Loucy (cell line): ENCODE measurements around the gene ASTN2.

Experiments
- H2AFZ ChIP-seq: fragments of 200-600 bp; sonication (generic); 2 replicates; pipeline ENCODE4 v1.6.0; 2016; ENCODE audit warnings: antibody characterized with exemption, mild to moderate bottlenecking, low read length, moderate library complexity
- H3F3A ChIP-seq: fragments of 200-600 bp; 2 replicates; pipeline ENCODE4 v1.6.0; 2016; ENCODE audit warnings: antibody characterized with exemption, low read depth, mild to moderate bottlenecking
- H3K27me3 ChIP-seq: fragments of 200-600 bp; sonication (generic); 2 replicates; pipeline ENCODE4 v1.6.1; 2014; ENCODE audit warnings: low read length, mild to moderate bottlenecking; ENCODE audit not compliant: insufficient read depth, poor library complexity, severe bottlenecking
- H3K36me3 ChIP-seq: fragments of 200-600 bp; sonication (generic); 2 replicates; pipeline ENCODE4 v1.6.1; 2016; ENCODE audit warnings: low read length; ENCODE audit not compliant: insufficient read depth
- H3K4me1 ChIP-seq: fragments of 200-600 bp; sonication (generic); 2 replicates; pipeline ENCODE4 v1.5.1; 2014; ENCODE audit warnings: low read length, mild to moderate bottlenecking; ENCODE audit not compliant: insufficient read depth, poor library complexity, severe bottlenecking
- H3K4me2 ChIP-seq: fragments of 200-600 bp; sonication (generic); 2 replicates; pipeline ENCODE4 v1.6.0; 2014; ENCODE audit warnings: antibody characterized with exemption, low read length, low read depth, mild to moderate bottlenecking; ENCODE audit not compliant: poor library complexity, severe bottlenecking
- H3K4me3 ChIP-seq: fragments of 200-600 bp; sonication (generic); 2 replicates; pipeline ENCODE4 v1.5.1; 2014; ENCODE audit warnings: low read length, mild to moderate bottlenecking, mixed read lengths; ENCODE audit not compliant: poor library complexity, severe bottlenecking
- H3K79me2 ChIP-seq: fragments of 200-600 bp; sonication (generic); 2 replicates; pipeline ENCODE4 v1.6.1; 2014; ENCODE audit warnings: low read length; ENCODE audit not compliant: insufficient read depth
- H3K9ac ChIP-seq: fragments of 200-600 bp; sonication (generic); 2 replicates; pipeline ENCODE4 v1.6.0; 2014; ENCODE audit warnings: mild to moderate bottlenecking, low read depth, low read length, moderate library complexity; ENCODE audit not compliant: poor library complexity, severe bottlenecking
- H3K9me2 ChIP-seq: fragments of 200-600 bp; sonication (generic); replicated peaks from 2 replicates; pipeline ENCODE4 v1.6.1; 2016; ENCODE audit warnings: low read depth, low read length, mixed read lengths
- H3K9me3 ChIP-seq: fragments of 200-600 bp; sonication (generic); 2 replicates; pipeline ENCODE4 v1.6.1; 2014; ENCODE audit warnings: mild to moderate bottlenecking, antibody characterized with exemption, low read length, low read depth; ENCODE audit not compliant: insufficient read depth
- H4K20me1 ChIP-seq: fragments of 200-600 bp; sonication (generic); 2 replicates; pipeline ENCODE4 v1.6.0; 2014; ENCODE audit warnings: antibody characterized with exemption, low read length, mild to moderate bottlenecking; ENCODE audit not compliant: insufficient read depth, poor library complexity, severe bottlenecking
- CTCF ChIP-seq: fragments of 200-600 bp; sonication (generic); conservative IDR thresholded peaks from 2 replicates; pipeline ENCODE4 v1.5.1; 2014; ENCODE audit warnings: mild to moderate bottlenecking, antibody characterized with exemption, low read length
- EZH2phosphoT487 ChIP-seq: fragments of 200-600 bp; IDR thresholded peaks from 2 replicates; pipeline ENCODE4 v1.6.1; 2018; ENCODE audit warnings: antibody characterized with exemption, mild to moderate bottlenecking, moderate library complexity, borderline replicate concordance

ASTN2 gene

GRCh38 chr9:116599342-116599884 lies 815.4 kb downstream of the ASTN2 start:
- Histone ChIP-seq H3F3A (no peaks in the 10 kb centered on the region), H3K9me3 (no peaks in the 10 kb centered on the region), H3K4me3 (no peak overlapping the region), H3K9me2 (no peaks in the 10 kb centered on the region), H3K79me2 (no peaks in the 10 kb centered on the region), H3K9ac (no peak overlapping the region), H3K36me3 (no peaks in the 10 kb centered on the region), H3K27me3 (no peaks in the 10 kb centered on the region), H2AFZ (no peak overlapping the region), H4K20me1 (no peaks in the 10 kb centered on the region), H3K4me2 (no peak overlapping the region), H3K4me1 (no peaks in the 10 kb centered on the region)
- no peak for TF ChIP-seq EZH2phosphoT487
- no peak for TF ChIP-seq CTCF

GRCh38 chr9:116596646-116597045 lies 818.2 kb downstream of the ASTN2 start:
- TF ChIP-seq EZH2phosphoT487 = no peak
- H3K79me2 ChIP-seq = no peaks in the 10 kb centered on the region

GRCh38 chr9:116594547-116594946 lies 820.3 kb downstream of the ASTN2 start:
- Histone ChIP-seq H2AFZ (no peak overlapping the region), H4K20me1 (no peaks in the 10 kb centered on the region), H3K9me2 (no peaks in the 10 kb centered on the region), H3K4me3 (no peak overlapping the region), H3K36me3 (no peaks in the 10 kb centered on the region), H3K9me3 (no peaks in the 10 kb centered on the region; the same call in 1 of the 2 replicates), H3K27me3 (no peaks in the 10 kb centered on the region), H3K4me2 (no peak overlapping the region), H3K9ac (no peak overlapping the region), H3K4me1 (no peaks in the 10 kb centered on the region), H3F3A (no peaks in the 10 kb centered on the region), H3K79me2 (no peaks in the 10 kb centered on the region)
- TF ChIP-seq CTCF (no peak), EZH2phosphoT487 (no peak)

More at GRCh38 chr9:116596646-116597045, 818.2 kb downstream of the ASTN2 start:
- Histone ChIP-seq H3K4me1 (no peaks in the 10 kb centered on the region), H3K9me2 (no peaks in the 10 kb centered on the region), H3K4me2 (no peak overlapping the region), H2AFZ (no peak overlapping the region), H3K9me3 (no peaks in the 10 kb centered on the region), H4K20me1 (no peaks in the 10 kb centered on the region), H3K27me3 (no peaks in the 10 kb centered on the region), H3K36me3 (no peaks in the 10 kb centered on the region), H3K9ac (no peak overlapping the region), H3F3A (no peaks in the 10 kb centered on the region), H3K4me3 (no peak overlapping the region)

DNA sequence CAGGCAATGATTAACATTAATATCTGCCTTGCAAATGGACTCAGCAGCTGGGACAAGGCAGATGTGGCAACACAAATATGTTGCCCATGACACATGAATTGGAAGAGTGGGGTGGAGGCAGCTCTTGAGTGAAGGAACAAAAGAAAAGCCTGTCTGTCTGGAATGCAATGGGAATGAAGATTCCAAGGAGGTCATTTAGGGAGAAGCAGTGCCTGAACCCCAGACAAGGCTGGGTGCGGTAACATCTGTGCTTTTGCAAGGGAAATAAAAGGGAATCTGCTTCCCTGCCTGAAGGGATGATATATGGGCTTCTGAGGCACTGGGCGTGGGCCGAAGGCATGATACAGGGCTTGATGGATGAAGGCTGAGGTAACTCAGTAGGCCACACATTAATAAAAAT lies 821.9 kb downstream of the ASTN2 start:
- H3F3A ChIP-seq = no peaks in the 10 kb centered on the region
- no peak overlapping the region for H3K4me3 ChIP-seq
- H3K9me3 ChIP-seq = peaks cover 13% of the 10 kb centered on the region
- TF ChIP-seq CTCF = no peak
- TF ChIP-seq EZH2phosphoT487 = no peak
- no peaks in the 10 kb centered on the region for H3K27me3 ChIP-seq
- no peaks in the 10 kb centered on the region for H4K20me1 ChIP-seq
- H3K36me3 ChIP-seq = no peaks in the 10 kb centered on the region
- H3K9ac ChIP-seq = no peak overlapping the region
- no peaks in the 10 kb centered on the region for H3K79me2 ChIP-seq
- H3K4me2 ChIP-seq = no peak overlapping the region
- H3K4me1 ChIP-seq = no peaks in the 10 kb centered on the region
- H2AFZ ChIP-seq = no peak overlapping the region
- H3K9me2 ChIP-seq = no peaks in the 10 kb centered on the region
